IMR-90 (cell line): Measurements from ENCODE around the gene GBE1. TPM values are rescaled to one million over a fixed set of nuclear protein-coding genes. Genes with fewer than 3 reads are reported as not detected.

Experiments used
- ATAC-seq: fragments of 200-7000 bp; cut with Tn5 transposase; 2 replicates; pipeline ENCODE4 v1.9.1; 2020; ENCODE audit warnings: low read depth, mild to moderate bottlenecking, moderate library complexity
- BruUV-seq: library from RNA; stranded (reverse); fragments of 400-500 nt; replicated peaks from 2 replicates; lab custom pipeline; 2021; lab: Mats Ljungman, UMichigan
- CTCF ChIA-PET: fragments of 300-600 bp; formaldehyde crosslinking; extraction: SDS; loops from one replicate; lab custom pipeline; 2021; ENCODE audit warnings: antibody characterized with exemption; lab: Yijun Ruan, JAX
- POLR2A ChIA-PET: fragments of 300-600 bp; sonication (Branson Sonifier 250); formaldehyde crosslinking; loops from one replicate; lab custom pipeline; 2022; ENCODE audit warnings: antibody characterized with exemption; ENCODE audit not compliant: unreplicated experiment; lab: Charles Lee
- DNase-seq: peaks from one replicate; pipeline ENCODE4 v3.0.0; 2013
- H2AFZ ChIP-seq: replicated peaks from 2 replicates; pipeline ENCODE3; 2013; ENCODE audit warnings: low read length, mild to moderate bottlenecking; ENCODE audit not compliant: poor library complexity
- H2AK5ac ChIP-seq: 2 replicates; pipeline ENCODE4 v1.6.1; 2013; ENCODE audit warnings: low read depth, low read length, inconsistent platforms
- H2AK9ac ChIP-seq: replicated peaks from 2 replicates; pipeline ENCODE3; 2013; ENCODE audit warnings: mild to moderate bottlenecking, low read depth, low read length, moderate library complexity; ENCODE audit not compliant: poor library complexity
- H2BK120ac ChIP-seq: 2 replicates; pipeline ENCODE4 v1.6.1; 2013; ENCODE audit warnings: low read depth, low read length, inconsistent platforms
- H2BK15ac ChIP-seq: 3 replicates; pipeline ENCODE4 v1.6.1; 2013; ENCODE audit warnings: low read depth, low read length, inconsistent platforms
- H2BK20ac ChIP-seq: 2 replicates; pipeline ENCODE4 v1.6.1; 2013; ENCODE audit warnings: low read depth, mild to moderate bottlenecking, inconsistent platforms, low read length, moderate library complexity
- H2BK5ac ChIP-seq: 2 replicates; pipeline ENCODE4 v1.6.1; 2013; ENCODE audit warnings: mild to moderate bottlenecking, low read depth, low read length, inconsistent platforms; ENCODE audit not compliant: poor library complexity, severe bottlenecking
- H3K14ac ChIP-seq: replicated peaks from 2 replicates; pipeline ENCODE4 v1.6.1; 2013; ENCODE audit warnings: low read depth, low read length, inconsistent platforms
- H3K18ac ChIP-seq: 2 replicates; pipeline ENCODE4 v1.6.1; 2013; ENCODE audit warnings: low read depth, low read length, control low read depth
- H3K23ac ChIP-seq: 2 replicates; pipeline ENCODE4 v1.6.1; 2013; ENCODE audit warnings: low read depth, low read length, inconsistent platforms
- H3K27ac ChIP-seq: 2 replicates; pipeline ENCODE4 v1.5.1; 2013; ENCODE audit warnings: mild to moderate bottlenecking, control low read depth, low read length; ENCODE audit not compliant: insufficient read depth
- H3K27me3 ChIP-seq: 2 replicates; pipeline ENCODE4 v1.6.1; 2013; ENCODE audit warnings: low read length; ENCODE audit not compliant: control insufficient read depth, insufficient read depth
- H3K36me3 ChIP-seq: 2 replicates; pipeline ENCODE4 v1.6.1; 2013; ENCODE audit warnings: low read length, mixed read lengths; ENCODE audit not compliant: control insufficient read depth, insufficient read depth
- H3K4ac ChIP-seq: 2 replicates; pipeline ENCODE4 v1.6.1; 2013; ENCODE audit warnings: low read depth, low read length, inconsistent platforms
- H3K4me1 ChIP-seq: 2 replicates; pipeline ENCODE4 v1.6.1; 2013; ENCODE audit warnings: low read length, mixed read lengths; ENCODE audit not compliant: control insufficient read depth, insufficient read depth
- H3K4me2 ChIP-seq: 2 replicates; pipeline ENCODE4 v1.6.1; 2013; ENCODE audit warnings: low read depth, mild to moderate bottlenecking, control low read depth, low read length, moderate library complexity
- H3K4me3 ChIP-seq: 2 replicates; pipeline ENCODE4 v1.5.1; 2013; ENCODE audit warnings: low read depth, mild to moderate bottlenecking, control low read depth, low read length, moderate library complexity; ENCODE audit not compliant: insufficient read depth
- H3K56ac ChIP-seq: 2 replicates; pipeline ENCODE4 v1.6.1; 2013; ENCODE audit warnings: low read length, inconsistent platforms; ENCODE audit not compliant: insufficient read depth; ENCODE audit errors: extremely low read depth
- H3K79me1 ChIP-seq, 2 experiments: 2 replicates each; pipeline ENCODE4 v1.6.1; 2013; ENCODE audit warnings: low read length in 2 of 2, inconsistent platforms in 1 of 2, low read depth in 1 of 2
- H3K9ac ChIP-seq: 2 replicates; pipeline ENCODE4 v1.6.1; 2013; ENCODE audit warnings: low read depth, low read length, control low read depth
- H3K9me1 ChIP-seq: 2 replicates; pipeline ENCODE4 v1.6.1; 2013; ENCODE audit warnings: low read length, inconsistent platforms; ENCODE audit not compliant: insufficient read depth
- H3K9me3 ChIP-seq: 2 replicates; pipeline ENCODE4 v1.6.1; 2013; ENCODE audit warnings: low read length; ENCODE audit not compliant: control insufficient read depth, insufficient read depth
- H4K20me1 ChIP-seq: 2 replicates; pipeline ENCODE4 v1.6.1; 2013; ENCODE audit warnings: low read length, inconsistent platforms; ENCODE audit not compliant: insufficient read depth
- H4K5ac ChIP-seq: 2 replicates; pipeline ENCODE4 v1.6.1; 2013; ENCODE audit warnings: mild to moderate bottlenecking, low read depth, low read length, control low read depth
- H4K8ac ChIP-seq, 2 experiments: 2 replicates each; pipeline ENCODE4 v1.6.1; 2013; ENCODE audit warnings: low read depth in 2 of 2, low read length in 2 of 2, control low read depth in 1 of 2, inconsistent platforms in 1 of 2
- H4K91ac ChIP-seq: 2 replicates; pipeline ENCODE4 v1.6.1; 2013; ENCODE audit warnings: low read depth, low read length, inconsistent platforms; ENCODE audit not compliant: insufficient read depth
- BHLHE40 ChIP-seq: fragments of 150-350 bp; IDR thresholded peaks from 2 replicates; pipeline ENCODE4 v1.6.1; 2016; ENCODE audit warnings: mild to moderate bottlenecking, low read depth, low read length
- CTCF ChIP-seq: conservative IDR thresholded peaks from 2 replicates; pipeline ENCODE4 v1.5.1; 2012; ENCODE audit warnings: mild to moderate bottlenecking, low read depth, low read length, improper control_type of control experiment
- RFX5 ChIP-seq: IDR thresholded peaks from 2 replicates; pipeline ENCODE4 v1.8.0; 2012; ENCODE audit warnings: low read depth, mild to moderate bottlenecking, low read length, moderate library complexity
- WGBS, 2 experiments: methylation state at CpG; one replicate each; pipeline versions ENCODE4 v1.1.5 to v1.1.7; 2013; ENCODE audit warnings: missing lambda C conversion rate in 2 of 2; ENCODE audit not compliant: insufficient read length in 1 of 2; ENCODE audit errors: extremely low coverage in 2 of 2; 5-methylcytosine and 5-hydroxymethylcytosine counted together
- dilution Hi-C: fragments of 300-500 bp; cut with HindIII; formaldehyde crosslinking; loops from one replicate; pipeline ENCODE4 v1.14.3; 2018; ENCODE audit warnings: low sequenced_read_pairs; ENCODE audit not compliant: unreplicated experiment
- in situ Hi-C: fragments of 300-500 bp; cut with MboI; formaldehyde crosslinking; loops from 3 replicates; pipeline ENCODE4 v1.14.3; 2019; ENCODE audit warnings: low sequenced_read_pairs, inconsistent platforms, mixed read lengths
- intact Hi-C: fragments of 100-400 bp; cut with micrococcal nuclease; formaldehyde crosslinking; loops from 2 replicates; pipeline ENCODE4 v1.10.0; 2022
- polyA plus RNA-seq, 3 experiments: library from polyadenylated mRNA; depleted of rRNA; stranded (reverse); fragments of >200 nt; gene quantifications; 2 replicates each; pipeline ENCODE4 v1.2.3, GENCODE V29; 2012; ENCODE audit warnings: low replicate concordance in 1 of 3
- total RNA-seq: library from RNA; depleted of rRNA; stranded (reverse); fragments of >200 nt; gene quantifications from 2 replicates; pipeline ENCODE4 v1.2.3, GENCODE V29; 2012

Gene GBE1
- total and polyA plus RNA-seq, 2 of the 4 experiments (the other 2 are of a cell fraction): 36.7 to 90.3 TPM

GRCh38 chr3:81650187-81650586, 111.3 kb downstream of the GBE1 start:
- no peak overlapping the region for H3K56ac ChIP-seq
- no peak overlapping the region for H2BK15ac ChIP-seq
- no TSS peak for BruUV-seq
- DNase-seq (no peak), ATAC-seq (no peak)
- H2AFZ ChIP-seq: no peak overlapping the region
- no peak overlapping the region for H3K4me2 ChIP-seq
- no peak overlapping the region for H2BK20ac ChIP-seq
- intact Hi-C loops: no loop called here
- no peak overlapping the region for H3K9ac ChIP-seq
- ChIA-PET CTCF (no interaction called here), POLR2A (no interaction called here)
- TF ChIP-seq CTCF (no peak), RFX5 (no peak), BHLHE40 (no peak)
- H4K5ac ChIP-seq: no peak overlapping the region
- H2BK120ac ChIP-seq: no peak overlapping the region
- H2AK9ac ChIP-seq: no peak overlapping the region
- H3K4me1 ChIP-seq: no peaks in the 10 kb centered on the region
- H3K36me3 ChIP-seq: no peaks in the 10 kb centered on the region; the same call in 1 of the 2 replicates
- dilution Hi-C loops: no loop called here
- no peak overlapping the region for H3K18ac ChIP-seq
- WGBS, 2 experiments: 100% methylated on average over 1 of the region's 3 CpGs; no CpG with 5 or more reads in 1 of the 2 experiments
- no peak overlapping the region for H3K27ac ChIP-seq
- no peak overlapping the region for H3K4ac ChIP-seq
- no peak overlapping the region for H2AK5ac ChIP-seq
- H3K14ac ChIP-seq: no peak overlapping the region
- in situ Hi-C loops: no loop called here
- no peaks in the 10 kb centered on the region for H3K9me1 ChIP-seq
- H3K27me3 ChIP-seq: no peaks in the 10 kb centered on the region
- H2BK5ac ChIP-seq: no peak overlapping the region
- H3K4me3 ChIP-seq: no peak overlapping the region
- H4K91ac ChIP-seq: no peak overlapping the region
- no peaks in the 10 kb centered on the region for H3K9me3 ChIP-seq
- no peak overlapping the region for H4K8ac ChIP-seq
- peaks cover 6 to 16% of the 10 kb centered on the region in 2 experiments for H3K79me1 ChIP-seq
- H4K20me1 ChIP-seq: no peaks in the 10 kb centered on the region
- H3K23ac ChIP-seq: no peak overlapping the region
